ENCODE measurements around the gene NAPG.

GRCh38 chr18:10585260-10585659 lies 59.4 kb downstream of the NAPG start:
- no peak for TF ChIP-seq CTCF (IDR thresholded peaks at IDR 0.05)
- TF ChIP-seq POLR2A (IDR thresholded peaks at IDR 0.05) = no peak
- TF ChIP-seq POLR2AphosphoS5 (IDR thresholded peaks at IDR 0.05; ENCODE audit: insufficient read depth in 1 of 2, low read depth in 1 of 2) = no peak
